RWPE1 (cell line): ENCODE data around the gene VEPH1.

Experiments
- CTCF ChIA-PET: fragments of 350-600 bp; sonication (Branson Sonifier 250); formaldehyde crosslinking; extraction: SDS; loops from one replicate; lab custom pipeline; 2021; lab: Yijun Ruan, JAX
- POLR2A ChIA-PET: fragments of 400-600 bp; formaldehyde crosslinking; extraction: SDS; loops from one replicate; lab custom pipeline; 2020; ENCODE audit warnings: antibody characterized with exemption; ENCODE audit not compliant: low non-redundant PET; lab: Yijun Ruan, JAX
- DNase-seq: peaks from one replicate; pipeline ENCODE4 v3.0.0; 2012; ENCODE audit warnings: low spot score
- H3K27ac ChIP-seq: fragments of 450-650 bp; 2 replicates; pipeline ENCODE4 v1.5.1; 2017
- TF ChIP-seq, protein P1 (sequence below): fragments of 450-650 bp; conservative IDR thresholded peaks from 2 replicates; pipeline ENCODE4 v1.5.1; 2017; ENCODE audit warnings: low read depth, mild to moderate bottlenecking

Gene VEPH1

DNA sequence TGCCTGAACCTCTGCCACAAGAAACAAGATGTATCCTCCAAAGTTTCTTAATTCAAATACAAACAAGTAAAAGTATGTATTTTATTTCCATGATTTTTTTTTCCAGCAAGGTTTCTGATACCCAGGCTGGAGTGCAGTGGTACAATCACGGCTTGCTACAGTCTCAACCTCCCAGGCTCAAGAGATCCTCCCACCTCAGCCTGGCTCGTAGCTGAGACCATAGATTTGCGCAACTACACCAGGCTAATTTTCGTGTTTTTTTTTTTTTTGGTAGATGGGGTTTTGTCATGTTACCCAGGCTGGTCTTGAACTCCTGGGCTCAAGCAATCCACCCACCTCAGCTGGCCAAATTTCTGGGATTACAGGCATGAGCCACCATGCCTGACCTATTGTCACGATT lies 12.2 kb upstream of the VEPH1 start:
- ChIA-PET POLR2A (no interaction called here), CTCF (interaction anchor here (0.5 to 0.6 kb wide), 2 partner anchors 16 to 824 kb away, joined by 3 to 4 read pairs; no protein-coding TSS in a partner anchor)
- TF ChIP-seq, protein P1, sequence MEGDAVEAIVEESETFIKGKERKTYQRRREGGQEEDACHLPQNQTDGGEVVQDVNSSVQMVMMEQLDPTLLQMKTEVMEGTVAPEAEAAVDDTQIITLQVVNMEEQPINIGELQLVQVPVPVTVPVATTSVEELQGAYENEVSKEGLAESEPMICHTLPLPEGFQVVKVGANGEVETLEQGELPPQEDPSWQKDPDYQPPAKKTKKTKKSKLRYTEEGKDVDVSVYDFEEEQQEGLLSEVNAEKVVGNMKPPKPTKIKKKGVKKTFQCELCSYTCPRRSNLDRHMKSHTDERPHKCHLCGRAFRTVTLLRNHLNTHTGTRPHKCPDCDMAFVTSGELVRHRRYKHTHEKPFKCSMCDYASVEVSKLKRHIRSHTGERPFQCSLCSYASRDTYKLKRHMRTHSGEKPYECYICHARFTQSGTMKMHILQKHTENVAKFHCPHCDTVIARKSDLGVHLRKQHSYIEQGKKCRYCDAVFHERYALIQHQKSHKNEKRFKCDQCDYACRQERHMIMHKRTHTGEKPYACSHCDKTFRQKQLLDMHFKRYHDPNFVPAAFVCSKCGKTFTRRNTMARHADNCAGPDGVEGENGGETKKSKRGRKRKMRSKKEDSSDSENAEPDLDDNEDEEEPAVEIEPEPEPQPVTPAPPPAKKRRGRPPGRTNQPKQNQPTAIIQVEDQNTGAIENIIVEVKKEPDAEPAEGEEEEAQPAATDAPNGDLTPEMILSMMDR, result no peak
- DNase-seq, result no peak
- no peak overlapping the region for H3K27ac ChIP-seq

DNA sequence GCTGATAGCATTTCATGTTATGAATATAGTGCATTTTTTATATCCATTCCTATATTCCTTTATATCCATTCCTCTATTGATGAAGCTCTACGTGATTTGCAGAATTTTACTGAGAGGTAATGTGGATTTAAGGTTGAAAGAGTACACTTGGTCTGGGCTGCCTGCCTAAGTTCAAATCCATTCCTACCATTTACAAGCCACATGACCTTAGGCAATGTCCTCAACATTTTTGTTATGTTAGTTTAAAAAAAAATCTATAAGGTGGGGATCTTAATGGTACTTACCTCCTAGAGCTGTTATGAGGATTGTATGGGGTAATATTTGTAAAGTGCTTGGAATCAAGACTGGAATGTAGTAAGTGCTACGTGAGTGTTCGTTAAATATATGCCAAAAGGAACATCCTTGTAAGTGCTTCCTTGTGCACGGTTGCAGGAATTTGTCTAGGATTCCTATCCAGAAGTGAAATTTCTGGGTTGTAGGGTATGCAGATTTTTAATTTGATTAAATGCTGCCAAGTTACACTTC lies 11.2 kb upstream of the VEPH1 start:
- H3K27ac ChIP-seq, result no peak overlapping the region
- ChIA-PET CTCF (interaction anchor here (0.7 kb wide), 1 partner anchor 217 kb away, joined by 3 read pairs; no protein-coding TSS in a partner anchor), POLR2A (no interaction called here)
- TF ChIP-seq, protein P1, result no peak
- no peak for DNase-seq

- TF ChIP-seq, protein P1, result no peak
- H3K27ac ChIP-seq, result no peak overlapping the region
- CTCF ChIA-PET, result no interaction called here
- POLR2A ChIA-PET, result no interaction called here
- DNase-seq, result no peak
Measured at GRCh38 chr3:157513585-157513984, 10.4 kb upstream of the VEPH1 start.

GRCh38 chr3:157512534-157512933 lies 9.3 kb upstream of the VEPH1 start:
- ChIA-PET CTCF (no interaction called here), POLR2A (no interaction called here)
- H3K27ac ChIP-seq, result no peak overlapping the region
- DNase-seq, result no peak
- TF ChIP-seq, protein P1, result no peak

DNA sequence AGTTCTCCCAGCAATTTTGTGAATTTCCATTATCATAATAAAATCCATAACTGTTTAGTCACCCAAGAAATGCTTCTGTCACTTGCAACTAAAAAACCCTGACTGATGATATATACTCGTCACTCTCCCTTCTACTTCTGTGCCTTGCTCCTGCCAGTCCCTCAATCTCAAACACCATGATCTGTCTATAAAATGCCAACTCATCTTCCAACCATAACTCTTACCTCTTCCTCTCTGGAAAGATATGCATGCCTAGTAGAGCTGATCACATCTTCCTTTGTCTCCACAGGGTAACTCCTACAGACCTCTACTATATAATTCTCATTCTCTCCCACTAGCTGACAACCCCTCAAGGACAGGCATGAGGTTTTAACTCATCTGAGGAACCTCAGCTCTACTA lies 5.2 kb upstream of the VEPH1 start:
- DNase-seq, result no peak
- ChIA-PET POLR2A (interaction anchor here (0.5 kb wide), 1 partner anchor 10 kb away, joined by 3 read pairs; no protein-coding TSS in a partner anchor), CTCF (no interaction called here)
- H3K27ac ChIP-seq, result no peak overlapping the region
- TF ChIP-seq, protein P1, result no peak

- CTCF ChIA-PET, result no interaction called here
- H3K27ac ChIP-seq, result no peak overlapping the region
- TF ChIP-seq, protein P1, result no peak
- DNase-seq, result no peak
- POLR2A ChIA-PET, result no interaction called here
Measured at GRCh38 chr3:157501863-157502262, 1.4 kb downstream of the VEPH1 start.
